ENCODE data around the gene GRB10. TPM values are rescaled to one million over a fixed set of nuclear protein-coding genes. Genes with fewer than 3 reads are reported as not detected.
A peak's percentile ranks its signal among the peaks of the same experiment; 100 is the strongest.

GRB10 gene
- total RNA-seq, 3 donors from 2014 or later, result 56.8 to 71.1 (median 61.2) TPM

- H3K4me3 ChIP-seq, result no peak overlapping the region
- TF ChIP-seq CTCF (IDR thresholded peaks at IDR 0.05) (peak in 2 of 3 donors; percentile 40 to 43), POLR2A (IDR thresholded peaks at IDR 0.05) (no peak)
- H3K36me3 ChIP-seq, result no peaks in the 10 kb centered on the region
- H3K27me3 ChIP-seq, result no peaks in the 10 kb centered on the region
- no peak overlapping the region for H3K27ac ChIP-seq
- no peaks in the 10 kb centered on the region for H3K9me3 ChIP-seq
- H3K4me1 ChIP-seq, result no peaks in the 10 kb centered on the region
- intact Hi-C loops (cut with DNase I; ENCODE audit: low total_unique reads), result no loop called here
- no peak for DNase-seq (ENCODE audit: low spot score in 2 of 2)
These were observed 187.1 kb downstream of the GRB10 start for GRCh38 chr7:50595491-50596102.

GRCh38 chr7:50594734-50595485 is 187.8 kb downstream of the GRB10 start:
- no peaks in the 10 kb centered on the region for H3K4me1 ChIP-seq
- no peaks in the 10 kb centered on the region for H3K27me3 ChIP-seq
- DNase-seq (ENCODE audit: low spot score in 2 of 2), result no peak
- TF ChIP-seq POLR2A (IDR thresholded peaks at IDR 0.05) (no peak), POLR2AphosphoS5 (IDR thresholded peaks at IDR 0.05) (no peak), CTCF (IDR thresholded peaks at IDR 0.05) (no peak)
- intact Hi-C loops (cut with DNase I; ENCODE audit: low total_unique reads), result no loop called here
- no peak overlapping the region for H3K4me3 ChIP-seq
- H3K36me3 ChIP-seq, result no peaks in the 10 kb centered on the region
- no peaks in the 10 kb centered on the region for H3K9me3 ChIP-seq
- no peak overlapping the region for H3K27ac ChIP-seq

- Histone ChIP-seq H3K36me3 (no peaks in the 10 kb centered on the region), H3K4me1 (no peaks in the 10 kb centered on the region), H3K9me3 (no peaks in the 10 kb centered on the region), H3K27ac (no peak overlapping the region), H3K4me3 (no peak overlapping the region), H3K27me3 (no peaks in the 10 kb centered on the region)
- TF ChIP-seq POLR2A (IDR thresholded peaks at IDR 0.05), result no peak
- TF ChIP-seq CTCF (IDR thresholded peaks at IDR 0.05), result no peak
- no peak for TF ChIP-seq POLR2AphosphoS5 (IDR thresholded peaks at IDR 0.05)
- intact Hi-C loops (cut with DNase I; ENCODE audit: low total_unique reads), result no loop called here
- no peak for DNase-seq (ENCODE audit: low spot score in 2 of 2)
These were observed 188.6 kb downstream of the GRB10 start for GRCh38 chr7:50594136-50594535.

GRCh38 chr7:50592940-50593339 is 189.8 kb downstream of the GRB10 start:
- no peak for DNase-seq (ENCODE audit: low spot score in 2 of 2)
- TF ChIP-seq POLR2A (IDR thresholded peaks at IDR 0.05) (no peak), POLR2AphosphoS5 (IDR thresholded peaks at IDR 0.05) (no peak), CTCF (IDR thresholded peaks at IDR 0.05) (no peak)
- Histone ChIP-seq H3K27ac (no peak overlapping the region), H3K36me3 (no peaks in the 10 kb centered on the region), H3K4me3 (no peak overlapping the region), H3K4me1 (no peaks in the 10 kb centered on the region), H3K27me3 (no peaks in the 10 kb centered on the region), H3K9me3 (no peaks in the 10 kb centered on the region)
- intact Hi-C loops (cut with DNase I; ENCODE audit: low total_unique reads), result no loop called here

All from breast epithelium (tissue), 4 donors.